ENCODE measurements around the gene DCC.

The DCC gene

GRCh38 chr18:53241161-53241560, 901.2 kb downstream of the DCC start:
- TF ChIP-seq CTCF (IDR thresholded peaks at IDR 0.05; ENCODE audit: insufficient read depth, low read depth, low read length, missing control alignments), result no peak
- no peak overlapping the region for H3K4me3 ChIP-seq (ENCODE audit: low read length)
- no peak for DNase-seq (ENCODE audit: low read depth)

- no peak overlapping the region for H3K4me3 ChIP-seq (ENCODE audit: low read length)
- TF ChIP-seq CTCF (IDR thresholded peaks at IDR 0.05; ENCODE audit: insufficient read depth, low read depth, low read length, missing control alignments), result no peak
- DNase-seq (ENCODE audit: low read depth), result no peak
Observed at GRCh38 chr18:53253789-53254188, 913.8 kb downstream of the DCC start.

- no peak overlapping the region for H3K4me3 ChIP-seq (ENCODE audit: low read length)
- no peak for DNase-seq (ENCODE audit: low read depth)
- TF ChIP-seq CTCF (IDR thresholded peaks at IDR 0.05; ENCODE audit: insufficient read depth, low read depth, low read length, missing control alignments), result no peak
Observed at GRCh38 chr18:53254265-53254664, 914.3 kb downstream of the DCC start.

- no peak overlapping the region for H3K4me3 ChIP-seq (ENCODE audit: low read length)
- no peak for TF ChIP-seq CTCF (IDR thresholded peaks at IDR 0.05; ENCODE audit: insufficient read depth, low read depth, low read length, missing control alignments)
- no peak for DNase-seq (ENCODE audit: low read depth)
Observed at GRCh38 chr18:53261241-53261640, 921.2 kb downstream of the DCC start.

- DNase-seq (ENCODE audit: low read depth), result no peak
- no peak for TF ChIP-seq CTCF (IDR thresholded peaks at IDR 0.05; ENCODE audit: insufficient read depth, low read depth, low read length, missing control alignments)
- no peak overlapping the region for H3K4me3 ChIP-seq (ENCODE audit: low read length)
Observed at GRCh38 chr18:53266850-53267249, 926.9 kb downstream of the DCC start.

- DNase-seq (ENCODE audit: low read depth), result no peak
- H3K4me3 ChIP-seq (ENCODE audit: low read length), result no peak overlapping the region
- TF ChIP-seq CTCF (IDR thresholded peaks at IDR 0.05; ENCODE audit: insufficient read depth, low read depth, low read length, missing control alignments), result no peak
Observed at GRCh38 chr18:53268455-53268854, 928.5 kb downstream of the DCC start.

- DNase-seq (ENCODE audit: low read depth), result no peak
- no peak for TF ChIP-seq CTCF (IDR thresholded peaks at IDR 0.05; ENCODE audit: insufficient read depth, low read depth, low read length, missing control alignments)
Observed at GRCh38 chr18:53281406-53281805, 941.4 kb downstream of the DCC start.

More at GRCh38 chr18:53281406-53281805, 941.4 kb downstream of the DCC start:
- H3K4me3 ChIP-seq (ENCODE audit: low read length), result no peak overlapping the region
